Activated T-cell treated with anti-CD3 and anti-CD28 coated beads, Interleukin-2, amount 50 U/mL, for 4 hours (primary cell): ENCODE results near the gene ZNF526. TPM values are rescaled to one million over a fixed set of nuclear protein-coding genes. Genes with fewer than 3 reads are reported as not detected.

Source experiments
- ATAC-seq, 2 donors: fragments of 200-7000 bp; cut with Tn5 transposase; one replicate each; pipeline ENCODE4 v1.10.0; 2021
- DNase-seq: peaks from one replicate; pipeline ENCODE4 v3.0.0-alpha.2; 2020
- H3K27me3 Mint-ChIP-seq: one replicate; pipeline ENCODE4 v1.8.0; 2021; ENCODE audit warnings: low read depth, mixed read lengths
- H3K36me3 Mint-ChIP-seq: one replicate; pipeline ENCODE4 v1.8.0; 2022; ENCODE audit warnings: mixed read lengths; ENCODE audit not compliant: insufficient read depth
- H3K4me1 Mint-ChIP-seq: one replicate; pipeline ENCODE4 v1.8.0; 2021; ENCODE audit warnings: low read depth, mixed read lengths
- H3K4me3 Mint-ChIP-seq: one replicate; pipeline ENCODE4 v1.8.0; 2021; ENCODE audit warnings: mild to moderate bottlenecking, moderate library complexity, mixed read lengths
- H3K9me3 Mint-ChIP-seq: one replicate; pipeline ENCODE4 v1.8.0; 2021; ENCODE audit warnings: mixed read lengths
- total RNA-seq, 3 donors: library from RNA; stranded (reverse); gene quantifications; one replicate each; pipeline ENCODE4 v1.2.1, GENCODE V29; 2021

ZNF526 gene
- total RNA-seq, 3 donors from 2014 or later: 17.2 to 19.4 (median 18.7) TPM

DNA sequence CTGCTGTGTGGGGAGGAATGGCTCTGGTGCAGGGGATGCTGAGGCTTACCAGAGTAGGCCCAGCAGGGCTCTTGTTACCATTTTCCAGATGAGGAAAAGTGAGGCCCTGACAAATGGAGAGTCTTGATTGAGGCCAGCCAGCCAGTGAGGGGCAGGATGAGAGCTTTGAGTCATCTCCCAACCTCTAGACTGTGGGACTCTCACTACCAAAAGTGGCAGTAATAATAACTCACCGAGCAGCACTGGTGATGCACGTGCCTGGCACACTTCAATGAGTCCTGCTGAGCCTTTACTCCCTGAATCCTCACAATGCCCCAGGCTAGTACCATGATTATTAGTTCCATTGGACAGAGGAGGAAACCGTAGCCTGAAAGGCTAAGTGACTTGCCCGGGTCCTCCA lies 56.7 kb downstream of the ZNF526 start:
- H3K4me3 Mint-ChIP-seq: no peak overlapping the region
- peaks cover 48% of the 10 kb centered on the region for H3K4me1 Mint-ChIP-seq
- peaks cover 9% of the 10 kb centered on the region for H3K36me3 Mint-ChIP-seq
- H3K27me3 Mint-ChIP-seq: no peaks in the 10 kb centered on the region
- ATAC-seq (peak in 1 of 2 donors; percentile 19), DNase-seq (no peak)
- no peaks in the 10 kb centered on the region for H3K9me3 Mint-ChIP-seq

Other genes with a start within 250 kb of the ZNF526 start
- gene ATP1A3, start 226.1 kb upstream of the ZNF526 start, total RNA-seq: 1 to 10 TPM; 2.8 to 4.9 (median 3.7) TPM
- 1 to 10 TPM in 1 of 3 donors, under 1 TPM in 2; 0.49 to 1.1 (median 0.61) TPM for gene GRIK5, start 150.1 kb upstream of the ZNF526 start, total RNA-seq
- gene ZNF574, start 144.1 kb upstream of the ZNF526 start, total RNA-seq: 10 to 100 TPM; 19.9 to 20.7 (median 20.6) TPM
- gene POU2F2, start 87.9 kb upstream of the ZNF526 start, total RNA-seq: 100 to 1,000 TPM in 1 of 3 donors, 10 to 100 TPM in 2; 83.9 to 123 (median 85.7) TPM
- 10 to 100 TPM; 25.2 to 29.1 (median 28.1) TPM for gene DEDD2, start 2.6 kb upstream of the ZNF526 start, total RNA-seq
- gene GSK3A, start 22.3 kb downstream of the ZNF526 start, total RNA-seq: 10 to 100 TPM; 51.9 to 56.4 (median 55.2) TPM
- 10 to 100 TPM; 86.2 to 95.4 (median 89.1) TPM for gene ERF, start 34.8 kb downstream of the ZNF526 start, total RNA-seq
- 10 to 100 TPM; 54.9 to 67.3 (median 64.1) TPM for gene CIC, start 48.9 kb downstream of the ZNF526 start, total RNA-seq
- gene PRR19, start 81.8 kb downstream of the ZNF526 start, total RNA-seq: 1 to 10 TPM in 2 of 3 donors, under 1 TPM in 1; 0.58 to 1.5 (median 1.3) TPM
- 10 to 100 TPM; 55.2 to 67.8 (median 60.0) TPM for gene PAFAH1B3, start 82.3 kb downstream of the ZNF526 start, total RNA-seq
- not detected for gene TMEM145, start 93.0 kb downstream of the ZNF526 start, total RNA-seq
- 1 to 10 TPM; 6.9 to 7.6 (median 6.9) TPM for gene MEGF8, start 105.3 kb downstream of the ZNF526 start, total RNA-seq
- not detected for gene CNFN, start 170.0 kb downstream of the ZNF526 start, total RNA-seq
- gene LIPE, start 207.1 kb downstream of the ZNF526 start, total RNA-seq: 10 to 100 TPM; 23.0 to 29.1 (median 28.0) TPM
- gene CXCL17, start 222.6 kb downstream of the ZNF526 start, total RNA-seq: not detected